Embryonic facial prominence (tissue), 1 donor: ENCODE results near the gene MTHFD1.

ENCODE experiments used
- DNase-seq: peaks from one replicate; pipeline ENCODE4 v3.0.0-alpha.2; 2016; ENCODE audit errors: extremely low spot score

Gene MTHFD1

DNA sequence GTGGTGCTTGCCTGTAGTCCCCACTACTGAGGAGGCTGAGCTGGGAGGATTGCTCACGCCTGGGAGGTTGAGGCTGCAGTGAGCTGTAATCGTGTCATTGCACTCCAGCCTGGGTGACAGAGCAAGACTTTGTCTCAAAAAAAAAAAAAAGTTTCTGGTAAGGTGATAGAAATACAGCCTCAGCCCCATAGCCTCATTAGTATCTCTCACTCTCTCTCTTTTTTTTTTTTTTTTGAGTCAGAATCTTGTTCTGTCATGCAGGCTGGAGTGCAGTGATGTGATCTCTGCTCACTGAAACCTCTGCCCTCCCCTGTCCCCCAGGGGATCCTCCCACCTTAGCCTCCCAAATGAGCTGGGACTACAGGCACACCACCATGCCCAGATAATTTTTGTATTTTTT is 19.2 kb downstream of the MTHFD1 start:
- DNase-seq = no peak

DNA sequence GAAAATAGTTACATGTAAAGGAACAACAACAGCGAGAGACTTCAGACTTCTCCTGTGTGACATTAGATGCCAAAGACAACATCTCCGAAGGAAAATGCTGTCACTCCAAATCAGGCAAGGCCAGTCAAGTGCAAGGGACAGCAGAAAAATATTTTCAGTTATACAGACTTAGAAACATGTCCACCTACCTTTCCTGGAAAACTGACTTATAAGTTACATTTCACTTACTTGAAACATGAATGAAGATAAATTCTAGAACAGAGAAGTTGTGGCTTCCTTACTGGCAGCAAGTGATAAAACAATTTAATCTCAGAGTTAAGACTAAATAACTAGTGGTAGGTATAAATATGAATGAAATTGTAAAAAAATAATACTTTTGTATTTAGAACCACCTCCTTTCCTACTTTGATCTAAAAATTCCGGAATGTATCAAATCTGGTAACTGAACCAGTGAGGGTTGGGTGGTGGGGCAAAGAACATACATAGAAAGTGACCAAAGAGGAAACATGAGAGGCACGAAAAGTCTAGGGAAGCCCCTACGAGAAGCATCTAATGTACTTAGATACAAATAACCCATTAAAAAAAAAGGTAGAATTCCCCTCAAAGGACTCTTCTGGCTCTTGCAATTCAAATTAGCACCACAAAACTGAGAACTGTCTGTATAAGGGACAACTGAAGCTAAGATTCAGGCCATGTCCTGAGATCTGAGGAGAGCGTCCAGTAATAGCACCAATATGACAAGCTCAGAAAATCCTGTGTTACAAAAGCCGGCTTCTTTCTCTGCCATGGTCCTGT is 21.2 kb downstream of the MTHFD1 start:
- no peak for DNase-seq

DNA sequence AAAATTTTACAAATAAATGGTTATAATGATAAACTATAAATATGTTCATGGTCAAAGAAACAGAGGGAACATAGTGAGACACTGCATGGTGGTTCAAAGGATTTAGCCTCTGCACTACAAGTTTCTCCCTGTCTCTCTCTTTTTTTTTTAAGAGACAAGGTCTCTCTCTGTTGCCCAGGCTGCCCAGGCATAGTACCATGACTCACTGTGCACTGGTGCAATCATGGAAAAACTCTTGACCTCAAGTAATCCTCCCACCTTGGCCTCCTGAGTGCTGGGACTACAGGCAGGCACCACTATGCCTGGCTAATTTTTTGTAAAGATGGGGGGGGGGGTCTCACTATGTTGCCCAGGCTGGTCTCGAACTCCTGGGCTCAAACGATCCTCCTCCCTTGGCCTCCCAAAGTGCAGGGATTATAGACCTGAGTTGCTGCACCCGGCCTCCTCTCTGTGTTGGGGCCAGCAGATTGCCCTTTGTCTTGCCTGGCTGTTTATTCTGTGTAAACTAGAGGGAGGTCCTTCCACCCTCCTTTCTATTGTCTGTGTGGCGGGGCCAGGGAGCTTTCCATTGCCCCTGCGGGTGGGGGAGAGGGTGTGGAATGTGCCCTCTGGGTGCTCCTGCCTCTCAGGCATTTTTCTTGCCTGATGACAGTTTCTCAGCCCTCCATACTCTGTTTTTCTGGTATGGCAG is 22.1 kb downstream of the MTHFD1 start:
- no peak for DNase-seq

DNA sequence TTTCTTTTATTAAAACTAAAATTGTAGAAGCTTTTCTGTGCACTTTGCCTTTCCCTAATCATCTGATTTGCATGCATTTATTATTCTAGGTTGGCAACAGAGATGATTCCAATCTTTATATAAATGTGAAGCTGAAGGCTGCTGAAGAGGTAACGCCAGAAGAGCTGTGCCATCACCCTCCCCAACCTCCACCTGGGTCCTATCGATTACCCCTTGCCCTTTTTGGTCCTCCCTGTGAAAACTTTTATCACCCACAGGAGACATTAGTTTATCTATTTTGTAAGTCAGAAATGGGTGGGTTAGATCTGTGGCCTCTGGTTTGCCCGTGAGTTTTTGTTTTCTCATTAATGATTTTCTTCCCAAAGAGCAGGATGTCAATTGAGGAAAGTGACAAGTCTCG is 22.8 kb downstream of the MTHFD1 start:
- DNase-seq = no peak

DNA sequence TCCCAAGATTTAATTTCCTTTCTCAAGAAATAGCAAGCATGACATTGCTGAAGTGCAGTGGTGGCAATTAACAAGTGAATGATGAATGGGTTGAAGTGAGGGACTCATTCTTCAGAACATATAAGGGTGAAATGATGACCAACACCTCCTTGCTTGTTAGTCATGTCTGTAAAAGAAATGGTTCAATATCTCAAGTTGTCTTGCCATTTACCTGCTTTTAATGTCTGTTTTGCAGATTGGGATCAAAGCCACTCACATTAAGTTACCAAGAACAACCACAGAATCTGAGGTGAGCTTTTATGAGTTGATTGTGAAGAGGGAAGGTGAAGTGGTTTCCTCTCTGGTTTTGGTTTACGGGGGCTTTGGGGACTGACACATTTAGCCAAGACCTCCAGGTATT is 24.1 kb downstream of the MTHFD1 start:
- no peak for DNase-seq

DNA sequence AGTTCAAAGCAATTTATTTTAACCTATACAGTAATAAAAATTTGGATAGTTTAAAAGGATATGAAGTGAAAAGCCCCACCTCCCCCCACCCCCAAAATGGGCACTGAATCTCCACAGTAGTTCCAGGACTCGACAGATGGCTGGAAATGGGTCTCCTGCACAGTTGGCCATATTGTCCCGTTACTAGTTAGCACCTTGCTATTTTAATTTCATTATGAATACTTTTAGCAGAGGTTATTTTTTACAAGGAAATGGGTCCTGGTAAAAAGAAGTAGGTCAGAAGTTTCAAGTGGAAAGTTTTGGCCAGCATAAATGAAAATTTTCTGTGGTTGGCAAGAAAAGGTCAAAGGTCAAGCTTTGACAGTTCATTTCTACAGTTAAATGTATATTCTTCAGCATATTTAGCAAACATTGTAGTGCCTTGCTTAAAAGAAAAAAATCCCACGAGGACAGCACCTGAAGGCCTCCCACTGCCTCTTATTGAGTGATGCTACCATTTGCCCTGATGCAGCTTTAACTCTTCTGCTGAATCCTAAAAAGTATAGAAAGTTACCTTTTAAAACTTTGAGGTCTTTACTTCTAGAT is 28.3 kb downstream of the MTHFD1 start:
- DNase-seq = no peak

DNA sequence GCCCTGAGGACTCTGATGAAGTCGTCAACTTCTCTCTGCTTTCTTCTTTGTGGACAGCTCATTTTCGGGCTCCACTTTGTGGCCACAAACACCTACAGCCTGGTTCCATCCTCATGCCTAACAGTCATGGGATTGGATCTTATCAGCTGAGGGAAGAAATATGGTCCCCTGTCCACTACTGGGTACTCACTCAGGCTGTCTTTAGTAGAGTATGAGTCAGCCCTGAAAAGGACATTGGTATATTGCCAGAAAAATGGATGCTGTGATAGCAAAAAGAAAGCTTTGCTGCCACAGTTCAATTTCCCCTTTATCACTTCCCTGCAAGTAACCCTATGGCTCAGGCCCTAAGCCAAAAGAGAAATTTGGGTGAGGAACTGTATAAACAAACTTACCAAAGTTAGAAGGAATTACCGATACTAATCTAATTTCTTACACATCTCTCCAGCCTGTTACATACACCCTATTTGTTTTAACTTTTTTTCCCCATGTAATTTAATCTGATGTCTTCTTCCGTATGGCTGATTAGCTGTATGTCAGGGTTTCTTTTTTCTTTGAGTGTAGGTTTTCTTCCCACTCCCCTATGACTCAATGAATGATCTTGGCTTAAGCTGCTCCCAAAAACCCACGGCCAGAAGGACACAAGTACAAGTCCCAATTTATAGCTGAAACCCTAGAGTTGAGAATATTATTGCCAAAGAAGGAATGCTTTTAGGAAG is 29.1 kb downstream of the MTHFD1 start:
- DNase-seq = no peak

DNA sequence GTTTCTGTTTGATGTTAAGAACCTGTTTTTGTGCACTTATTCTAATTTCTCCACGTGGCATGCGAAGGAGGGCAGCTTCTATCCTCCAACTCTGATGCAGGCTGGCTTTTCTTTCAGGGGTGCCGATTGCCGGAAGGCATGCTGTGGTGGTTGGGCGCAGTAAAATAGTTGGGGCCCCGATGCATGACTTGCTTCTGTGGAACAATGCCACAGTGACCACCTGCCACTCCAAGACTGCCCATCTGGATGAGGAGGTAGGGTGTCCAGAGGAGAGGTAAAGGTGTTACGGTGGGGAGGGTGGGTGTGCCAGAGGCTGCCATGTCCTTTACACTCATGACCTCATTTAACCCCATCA is 29.6 kb downstream of the MTHFD1 start:
- DNase-seq = no peak

DNA sequence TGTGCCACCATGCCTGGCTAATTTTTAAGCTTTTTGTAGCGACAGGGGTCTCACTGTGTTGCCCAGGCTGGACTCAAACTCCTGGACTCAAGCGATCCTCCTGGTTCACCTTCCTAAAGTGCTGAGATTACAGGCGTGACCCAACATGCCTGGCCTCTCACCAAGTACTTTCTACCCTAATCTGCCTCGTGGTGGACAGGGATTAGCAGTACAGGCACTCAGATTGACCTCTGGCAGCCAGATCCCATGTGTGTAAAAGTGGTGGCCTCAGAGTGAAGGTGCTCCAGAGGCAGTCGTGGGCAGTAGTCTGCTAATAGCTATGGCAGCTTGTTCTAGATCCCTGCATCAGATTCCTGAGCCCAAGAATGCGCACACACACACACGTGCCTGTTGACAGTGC is 30.9 kb downstream of the MTHFD1 start:
- no peak for DNase-seq

DNA sequence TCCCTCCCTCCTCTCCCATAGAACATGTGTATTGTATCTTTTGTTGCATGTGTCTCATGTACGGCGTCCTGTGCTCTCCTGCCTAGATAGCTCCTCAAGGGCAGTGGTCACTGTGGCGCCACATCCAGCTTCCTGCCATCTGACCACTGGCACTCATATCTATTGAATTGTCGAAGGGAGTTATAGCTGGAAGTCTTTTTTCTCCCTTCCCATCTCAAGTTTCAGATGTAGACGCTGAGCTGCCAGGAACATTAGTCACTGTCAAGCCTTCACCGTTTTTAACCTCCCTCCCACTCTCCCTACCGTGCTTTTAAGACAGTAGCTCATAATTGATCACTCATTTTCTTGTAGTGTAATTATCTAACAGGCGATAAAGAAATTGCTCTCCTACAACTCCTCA is 33.0 kb downstream of the MTHFD1 start:
- DNase-seq = no peak

DNA sequence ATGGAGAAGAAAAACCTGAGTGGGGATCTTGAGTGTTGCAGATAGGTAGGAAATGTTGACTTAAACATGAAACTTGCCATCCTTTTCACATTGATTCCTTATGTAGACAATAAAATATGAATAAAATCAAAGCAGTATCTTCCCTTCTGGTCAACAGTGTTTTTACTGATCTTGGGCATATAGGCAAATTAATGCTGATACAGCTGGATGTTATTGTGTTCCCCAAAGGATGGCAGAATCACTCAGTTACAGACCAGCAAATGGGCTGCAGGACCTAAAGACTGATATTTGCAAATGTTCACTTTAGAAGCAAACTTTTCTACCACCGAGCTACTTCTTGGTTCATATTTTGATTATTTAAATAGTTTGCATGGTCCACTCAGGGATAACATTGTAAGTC is 33.9 kb downstream of the MTHFD1 start:
- no peak for DNase-seq

DNA sequence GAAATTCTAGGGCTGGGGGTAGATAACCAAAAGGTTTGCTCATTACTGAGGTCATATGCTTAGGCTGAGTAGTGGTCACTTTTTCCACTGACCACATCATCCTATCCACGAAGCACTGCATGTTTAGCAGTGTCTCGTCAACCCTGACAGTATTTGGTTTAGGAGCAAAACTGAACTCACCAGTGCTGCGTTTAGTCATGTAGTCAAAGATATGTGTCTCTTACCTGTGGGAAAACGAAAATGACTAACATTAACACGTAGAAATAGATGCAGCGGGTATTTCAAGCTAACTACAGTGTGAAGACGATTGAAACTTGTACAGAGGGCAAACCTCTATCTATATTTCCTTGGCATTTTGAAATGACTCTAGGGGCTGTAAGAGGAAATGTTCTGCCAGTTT is 34.6 kb downstream of the MTHFD1 start:
- no peak for DNase-seq

DNA sequence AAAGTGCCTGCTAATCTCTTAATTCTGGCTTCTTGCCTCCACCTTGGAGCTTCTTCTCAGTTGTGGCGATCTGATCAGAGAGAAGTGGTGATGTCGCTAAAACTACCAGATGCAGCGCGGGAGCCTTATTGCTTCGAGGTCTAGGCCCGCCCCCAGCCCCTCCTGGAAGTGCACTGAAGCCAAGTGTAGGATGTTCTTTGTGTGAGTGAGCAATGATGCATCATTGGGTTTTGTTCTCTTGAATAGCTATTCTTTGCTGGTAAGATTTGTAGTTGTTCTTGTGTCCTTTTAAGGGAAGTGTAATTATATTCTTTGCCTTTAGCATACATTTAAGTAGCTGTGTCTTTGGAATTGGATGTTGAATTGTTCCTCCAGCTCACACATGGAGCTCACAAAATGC is 35.8 kb downstream of the MTHFD1 start:
- DNase-seq = no peak

DNA sequence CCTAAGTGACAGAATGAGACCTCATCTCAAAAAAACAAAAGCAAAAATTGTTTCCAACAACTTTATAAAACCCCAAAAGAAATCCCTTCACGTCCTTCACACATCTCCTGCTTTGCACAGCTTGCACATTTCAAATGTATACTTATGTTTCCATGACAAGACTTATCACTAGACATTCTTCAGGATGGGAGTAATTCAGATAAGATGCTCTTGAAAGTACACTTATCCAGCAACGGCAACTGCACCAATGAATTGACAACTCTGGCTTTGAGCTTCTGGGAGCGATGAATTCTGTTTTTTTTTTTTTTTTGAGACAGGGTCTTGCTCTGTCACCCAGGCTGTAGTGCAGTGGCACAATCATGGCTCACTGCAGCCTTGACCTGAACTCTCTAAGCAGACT is 46.4 kb downstream of the MTHFD1 start:
- no peak for DNase-seq

DNA sequence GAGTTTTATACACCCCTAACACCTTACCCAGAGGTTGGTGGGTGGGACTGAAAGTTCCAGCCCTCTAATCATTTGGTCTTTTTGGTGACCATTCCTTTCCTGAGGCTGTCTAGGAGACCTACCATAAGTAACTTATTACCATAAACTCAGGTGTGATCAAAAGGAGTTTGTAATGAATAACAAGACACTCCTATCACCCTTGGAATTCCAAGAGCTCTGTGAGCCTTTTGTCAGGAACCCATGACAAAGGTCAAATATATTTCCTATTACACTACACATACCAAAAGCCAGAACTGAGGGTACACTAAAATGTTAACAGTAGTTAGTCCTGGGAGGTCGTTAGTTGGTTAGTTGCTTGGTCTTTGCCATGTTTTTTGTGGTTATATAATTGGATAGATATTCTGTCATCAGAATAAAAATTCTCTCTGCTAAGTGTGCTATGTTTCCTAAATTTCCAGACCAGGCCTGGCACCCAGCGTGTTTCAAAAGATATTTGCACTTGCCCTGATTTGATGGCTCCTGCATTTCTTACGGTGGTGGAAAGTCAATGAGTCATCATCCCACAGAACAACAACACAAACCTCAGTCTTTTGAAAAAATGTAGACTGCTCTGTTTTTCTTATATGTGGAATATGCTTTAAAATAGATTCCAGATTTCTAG is 50.2 kb downstream of the MTHFD1 start:
- DNase-seq = no peak

DNA sequence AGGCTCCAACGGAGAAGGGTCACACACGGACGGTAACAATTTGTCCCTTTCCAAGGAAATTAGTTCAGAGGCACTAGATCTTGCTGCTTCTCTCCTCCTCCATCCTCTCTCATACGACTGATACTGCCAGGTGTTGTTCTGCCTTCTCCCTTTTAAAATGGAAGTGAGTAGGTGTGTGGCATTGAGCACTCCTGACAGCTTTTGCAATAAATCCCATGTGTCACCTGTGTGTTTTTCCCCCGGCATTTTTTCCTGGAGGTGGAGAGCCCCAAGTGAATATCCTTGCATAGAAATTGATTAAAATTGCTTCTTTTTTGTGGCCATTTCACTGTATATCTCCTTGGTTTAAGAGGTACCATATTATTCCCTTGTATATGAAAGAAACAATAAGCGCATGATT is 51.0 kb downstream of the MTHFD1 start:
- no peak for DNase-seq

DNA sequence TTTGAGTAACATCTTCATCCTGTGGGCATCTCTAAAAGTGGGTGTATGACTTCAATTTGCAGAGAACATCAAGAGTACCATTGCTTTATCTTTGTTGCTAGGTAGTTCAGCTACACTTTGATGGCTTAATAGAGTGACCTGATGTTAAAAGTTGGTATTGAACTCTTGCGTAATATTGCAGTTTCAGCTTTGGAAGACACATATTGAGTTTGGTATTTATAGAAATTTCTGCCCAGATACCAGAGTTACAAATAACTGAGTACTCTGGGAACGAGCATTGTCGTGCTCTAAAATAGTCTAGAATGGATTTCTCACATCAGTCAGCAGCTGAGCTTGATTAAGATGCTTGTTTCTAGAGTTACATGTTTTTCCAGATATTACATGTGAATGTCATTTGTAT is 52.3 kb downstream of the MTHFD1 start:
- no peak for DNase-seq

DNA sequence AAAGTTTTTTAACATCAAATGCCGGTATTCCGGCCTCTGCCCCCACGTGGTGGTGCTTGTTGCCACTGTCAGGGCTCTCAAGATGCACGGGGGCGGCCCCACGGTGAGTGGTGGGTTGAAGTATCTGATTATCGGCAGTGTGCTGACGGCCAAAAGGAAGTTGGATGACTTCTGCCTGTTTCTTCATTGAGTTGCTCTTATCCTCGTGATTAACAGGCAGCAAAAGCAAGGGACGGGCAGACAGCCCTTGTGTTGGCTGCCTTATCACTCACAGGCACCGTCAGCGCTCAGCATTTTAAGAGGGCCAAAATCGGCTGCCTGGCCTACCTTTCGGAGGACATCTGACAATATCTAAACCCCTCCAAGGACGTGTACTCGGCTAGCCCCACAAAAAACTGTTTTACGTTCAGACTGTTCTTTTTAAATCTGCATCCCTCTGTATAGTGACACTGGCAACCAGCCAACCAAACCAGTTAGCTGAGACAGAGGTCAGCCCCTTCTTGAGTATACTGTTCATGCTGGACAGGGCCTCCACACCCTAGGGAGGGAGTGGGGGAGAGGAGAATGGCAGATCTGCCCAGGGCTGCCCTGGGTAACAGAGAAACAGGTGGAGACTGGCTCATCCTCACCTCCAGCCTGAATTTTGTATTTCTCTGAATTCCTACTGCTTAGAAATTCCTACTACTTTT is 54.3 kb downstream of the MTHFD1 start:
- DNase-seq = no peak

DNA sequence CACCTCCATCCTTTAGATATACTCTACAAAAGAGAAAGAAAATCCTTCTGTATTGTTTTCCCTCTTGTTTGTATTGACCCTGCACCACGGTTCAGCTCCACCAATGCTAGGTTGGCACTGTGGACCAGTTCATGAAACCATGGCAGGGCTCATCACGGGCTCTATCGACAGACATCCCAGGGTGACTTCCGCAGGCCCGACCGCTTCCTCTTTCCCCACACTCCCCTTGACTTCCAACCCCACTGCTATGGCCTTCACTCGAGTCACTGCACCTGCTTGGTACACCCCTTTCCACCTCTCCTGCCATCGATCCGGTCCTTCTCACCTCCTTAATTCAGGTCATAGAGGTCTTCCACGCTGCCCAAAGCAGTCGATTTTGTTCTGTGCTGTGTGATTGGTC is 56.0 kb downstream of the MTHFD1 start:
- no peak for DNase-seq

DNA sequence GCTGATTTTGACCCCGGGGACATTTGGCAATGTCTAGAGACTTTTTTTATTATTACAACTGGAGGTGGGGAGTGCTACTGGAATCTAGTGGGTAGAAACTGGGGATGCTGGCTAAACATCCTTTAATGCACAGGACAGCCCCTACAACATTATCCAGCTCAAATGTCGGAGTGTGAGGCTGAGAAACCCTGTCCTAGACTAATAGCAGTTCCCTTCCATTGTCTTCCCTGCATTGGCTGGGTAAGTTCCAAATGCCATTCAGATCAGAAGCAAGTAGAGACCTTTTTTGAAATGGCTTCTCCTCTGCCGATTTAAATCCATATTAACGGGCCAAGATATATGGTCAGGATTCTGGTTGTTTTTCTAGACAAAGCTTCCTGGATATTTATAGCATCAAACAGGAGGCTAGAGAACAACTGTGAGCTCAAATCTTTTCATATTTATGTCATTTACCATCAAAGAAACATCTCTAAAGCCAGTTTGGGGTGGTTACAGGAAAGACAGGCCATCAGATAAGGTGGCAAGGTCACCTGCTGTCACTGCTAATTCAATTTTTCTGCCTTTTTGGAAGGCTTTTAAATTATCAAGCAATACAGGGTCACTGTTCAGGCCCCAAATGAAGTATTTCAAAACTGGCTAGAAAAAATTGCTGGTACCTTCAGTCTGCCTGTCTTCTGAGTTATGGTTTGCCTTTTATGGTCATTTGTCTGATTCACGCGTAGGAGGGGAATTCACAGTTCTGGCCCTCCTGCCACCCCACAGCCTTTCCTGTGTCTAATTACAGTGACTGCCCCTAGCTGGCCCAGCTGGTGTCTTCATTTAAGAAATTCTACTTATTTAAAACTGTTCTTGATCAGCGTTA is 57.1 kb downstream of the MTHFD1 start:
- no peak for DNase-seq
